ENCODE results near the gene GRIN2A. TPM values are rescaled to one million over a fixed set of nuclear protein-coding genes. Genes with fewer than 3 reads are reported as not detected.

Gene GRIN2A
- total RNA-seq, 2 donors from 2014 or later: 0.27 to 2.5 TPM

DNA sequence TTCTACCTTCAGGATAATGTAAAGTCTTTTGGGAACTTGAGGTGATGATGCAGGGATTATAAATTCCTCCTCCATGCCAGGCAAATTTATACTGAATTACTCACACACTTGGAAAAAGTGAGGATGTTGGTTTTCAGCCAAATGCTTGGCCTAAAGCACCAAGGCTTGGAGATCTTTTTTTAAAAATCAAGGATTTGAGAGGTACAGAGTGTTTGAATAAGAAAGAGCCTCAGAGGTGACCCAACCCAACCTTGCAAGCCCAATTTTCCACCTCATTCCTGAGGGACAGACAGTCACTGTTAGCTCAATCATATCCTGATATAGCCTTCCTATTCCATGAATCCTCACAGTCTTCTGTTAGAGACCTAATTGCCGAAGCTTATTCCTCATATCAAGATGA is 14.0 kb downstream of the GRIN2A start:
- ATAC-seq (ENCODE audit: insufficient number of reproducible peaks, low FRiP score, low read depth) (peak; percentile 71), DNase-seq (ENCODE audit: low spot score) (no peak)
- TF ChIP-seq, protein P1, sequence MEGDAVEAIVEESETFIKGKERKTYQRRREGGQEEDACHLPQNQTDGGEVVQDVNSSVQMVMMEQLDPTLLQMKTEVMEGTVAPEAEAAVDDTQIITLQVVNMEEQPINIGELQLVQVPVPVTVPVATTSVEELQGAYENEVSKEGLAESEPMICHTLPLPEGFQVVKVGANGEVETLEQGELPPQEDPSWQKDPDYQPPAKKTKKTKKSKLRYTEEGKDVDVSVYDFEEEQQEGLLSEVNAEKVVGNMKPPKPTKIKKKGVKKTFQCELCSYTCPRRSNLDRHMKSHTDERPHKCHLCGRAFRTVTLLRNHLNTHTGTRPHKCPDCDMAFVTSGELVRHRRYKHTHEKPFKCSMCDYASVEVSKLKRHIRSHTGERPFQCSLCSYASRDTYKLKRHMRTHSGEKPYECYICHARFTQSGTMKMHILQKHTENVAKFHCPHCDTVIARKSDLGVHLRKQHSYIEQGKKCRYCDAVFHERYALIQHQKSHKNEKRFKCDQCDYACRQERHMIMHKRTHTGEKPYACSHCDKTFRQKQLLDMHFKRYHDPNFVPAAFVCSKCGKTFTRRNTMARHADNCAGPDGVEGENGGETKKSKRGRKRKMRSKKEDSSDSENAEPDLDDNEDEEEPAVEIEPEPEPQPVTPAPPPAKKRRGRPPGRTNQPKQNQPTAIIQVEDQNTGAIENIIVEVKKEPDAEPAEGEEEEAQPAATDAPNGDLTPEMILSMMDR (IDR thresholded peaks at IDR 0.05): no peak
- Histone ChIP-seq H3K4me3 (peak overlapping the region; percentile 34), H3K9me3 (no peaks in the 10 kb centered on the region), H3K36me3 (no peaks in the 10 kb centered on the region), H3K27ac (peak overlapping the region; percentile 69 to 80), H3K4me1 (ENCODE audit: control insufficient read depth in 1 of 2, low read depth in 2 of 2) (peaks cover 3 to 8% of the 10 kb centered on the region in 2 donors), H3K27me3 (replicated peaks; ENCODE audit: insufficient read depth) (no peaks in the 10 kb centered on the region)

DNA sequence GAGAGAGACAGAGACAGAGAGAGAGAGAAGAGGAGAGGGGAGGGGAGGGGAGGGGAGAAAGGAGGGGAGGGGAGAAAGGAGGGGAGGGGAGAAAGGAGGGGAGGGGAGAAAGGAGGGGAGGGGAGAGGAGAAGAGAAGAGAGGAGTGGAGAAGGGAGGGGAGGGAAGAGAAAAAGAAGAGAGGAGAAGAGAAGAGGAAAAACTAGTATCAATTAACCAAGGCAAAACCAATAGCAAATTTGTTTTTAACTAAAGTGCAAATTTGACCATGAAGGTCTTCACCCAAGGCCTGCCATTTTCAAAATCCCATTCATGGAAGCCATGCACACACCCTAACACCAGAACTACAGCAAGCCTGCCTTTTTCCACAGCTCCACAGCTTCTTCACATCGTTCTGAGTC is 16.6 kb downstream of the GRIN2A start:
- Histone ChIP-seq H3K27me3 (replicated peaks; ENCODE audit: insufficient read depth) (no peaks in the 10 kb centered on the region), H3K36me3 (no peaks in the 10 kb centered on the region), H3K4me3 (no peak overlapping the region), H3K9me3 (no peaks in the 10 kb centered on the region), H3K4me1 (ENCODE audit: control insufficient read depth in 1 of 2, low read depth in 2 of 2) (peaks cover 3 to 8% of the 10 kb centered on the region in 2 donors), H3K27ac (no peak overlapping the region)
- TF ChIP-seq, protein P1 (IDR thresholded peaks at IDR 0.05): no peak
- DNase-seq (ENCODE audit: low spot score) (no peak), ATAC-seq (ENCODE audit: insufficient number of reproducible peaks, low FRiP score, low read depth) (no peak)

DNA sequence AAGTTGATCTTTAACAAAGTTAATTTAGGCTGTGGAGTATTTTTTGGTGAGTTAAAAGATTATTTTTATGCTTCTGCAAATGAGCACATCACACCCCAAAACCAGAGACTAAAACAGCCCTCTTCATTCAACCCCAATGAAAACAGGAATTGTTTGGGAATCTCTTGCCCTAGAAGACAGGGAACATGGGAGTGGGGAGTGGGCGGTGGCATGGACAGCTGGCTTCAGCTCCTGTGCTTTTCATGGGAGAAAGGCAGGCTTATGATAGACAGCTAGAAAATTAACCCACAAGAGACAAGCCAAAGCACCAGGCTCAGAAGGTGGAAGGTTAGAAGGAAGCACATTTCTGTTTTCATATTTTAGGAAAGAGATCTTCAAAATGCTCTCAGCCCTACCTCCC is 19.2 kb downstream of the GRIN2A start:
- no peak for ATAC-seq (ENCODE audit: insufficient number of reproducible peaks, low FRiP score, low read depth)
- peaks cover 0 to 8% of the 10 kb centered on the region in 2 donors for H3K4me1 ChIP-seq (ENCODE audit: control insufficient read depth in 1 of 2, low read depth in 2 of 2)
- H3K36me3 ChIP-seq: no peaks in the 10 kb centered on the region
- TF ChIP-seq, protein P1 (IDR thresholded peaks at IDR 0.05): no peak
- no peak overlapping the region for H3K4me3 ChIP-seq
- H3K27ac ChIP-seq: no peak overlapping the region
- no peak for DNase-seq (ENCODE audit: low spot score)
- H3K9me3 ChIP-seq: no peaks in the 10 kb centered on the region
- H3K27me3 ChIP-seq (replicated peaks; ENCODE audit: insufficient read depth): no peaks in the 10 kb centered on the region

DNA sequence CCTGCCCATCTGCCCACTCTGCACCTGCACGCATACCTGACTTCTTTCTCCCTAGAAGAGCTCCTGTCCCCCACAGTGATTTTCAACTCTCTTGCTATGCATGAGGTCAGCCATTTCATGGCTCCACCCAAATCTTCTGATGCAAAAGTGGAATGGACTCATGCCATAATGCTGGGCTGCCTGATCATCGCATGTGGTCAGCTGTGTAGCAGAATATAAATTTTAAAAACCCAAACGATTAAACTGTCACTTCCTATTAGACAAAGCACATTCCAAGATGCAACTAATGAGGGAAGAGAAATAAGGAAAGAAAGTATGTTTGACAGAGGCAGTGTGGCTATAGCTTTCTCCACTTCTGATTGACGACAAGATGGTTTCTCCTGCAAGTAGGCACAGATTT is 26.1 kb downstream of the GRIN2A start:
- no peaks in the 10 kb centered on the region for H3K9me3 ChIP-seq
- TF ChIP-seq, protein P1 (IDR thresholded peaks at IDR 0.05): no peak
- DNase-seq (ENCODE audit: low spot score): no peak
- ATAC-seq (ENCODE audit: insufficient number of reproducible peaks, low FRiP score, low read depth): no peak
- H3K36me3 ChIP-seq: no peaks in the 10 kb centered on the region
- H3K4me1 ChIP-seq (ENCODE audit: control insufficient read depth in 1 of 2, low read depth in 2 of 2): peaks cover 6 to 26% of the 10 kb centered on the region in 2 donors
- no peak overlapping the region for H3K27ac ChIP-seq
- H3K4me3 ChIP-seq: no peak overlapping the region
- H3K27me3 ChIP-seq (replicated peaks; ENCODE audit: insufficient read depth): no peaks in the 10 kb centered on the region

DNA sequence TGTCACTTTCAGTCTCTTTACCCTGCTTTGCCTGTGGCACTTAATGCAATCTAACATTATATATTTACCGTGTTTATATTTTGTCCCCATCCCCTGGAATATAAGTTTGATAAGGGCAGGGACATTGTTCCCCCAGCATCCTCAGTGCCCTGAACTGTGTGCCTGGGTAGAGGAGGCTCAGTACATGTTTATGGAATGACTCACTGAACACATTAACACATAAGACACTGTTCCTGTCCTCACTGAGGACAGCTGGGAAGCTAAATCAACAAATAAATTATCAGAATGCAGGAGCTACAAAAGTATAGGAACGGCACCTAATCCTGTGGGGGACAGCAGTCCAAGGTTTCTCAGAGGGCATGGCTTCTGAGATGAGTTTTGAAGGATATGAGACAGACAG is 27.8 kb downstream of the GRIN2A start:
- no peaks in the 10 kb centered on the region for H3K27me3 ChIP-seq (replicated peaks; ENCODE audit: insufficient read depth)
- no peaks in the 10 kb centered on the region for H3K36me3 ChIP-seq
- no peaks in the 10 kb centered on the region for H3K9me3 ChIP-seq
- peak overlapping the region in 1 of 2 donors; percentile 47 for H3K27ac ChIP-seq
- TF ChIP-seq, protein P1 (IDR thresholded peaks at IDR 0.05): no peak
- H3K4me3 ChIP-seq: no peak overlapping the region
- no peak for ATAC-seq (ENCODE audit: insufficient number of reproducible peaks, low FRiP score, low read depth)
- peaks cover 6 to 37% of the 10 kb centered on the region in 2 donors for H3K4me1 ChIP-seq (ENCODE audit: control insufficient read depth in 1 of 2, low read depth in 2 of 2)
- no peak for DNase-seq (ENCODE audit: low spot score)
